ENCODE results near the gene EMX2.
A peak's percentile ranks its signal among the peaks of the same experiment; 100 is the strongest.

EMX2 gene

DNA sequence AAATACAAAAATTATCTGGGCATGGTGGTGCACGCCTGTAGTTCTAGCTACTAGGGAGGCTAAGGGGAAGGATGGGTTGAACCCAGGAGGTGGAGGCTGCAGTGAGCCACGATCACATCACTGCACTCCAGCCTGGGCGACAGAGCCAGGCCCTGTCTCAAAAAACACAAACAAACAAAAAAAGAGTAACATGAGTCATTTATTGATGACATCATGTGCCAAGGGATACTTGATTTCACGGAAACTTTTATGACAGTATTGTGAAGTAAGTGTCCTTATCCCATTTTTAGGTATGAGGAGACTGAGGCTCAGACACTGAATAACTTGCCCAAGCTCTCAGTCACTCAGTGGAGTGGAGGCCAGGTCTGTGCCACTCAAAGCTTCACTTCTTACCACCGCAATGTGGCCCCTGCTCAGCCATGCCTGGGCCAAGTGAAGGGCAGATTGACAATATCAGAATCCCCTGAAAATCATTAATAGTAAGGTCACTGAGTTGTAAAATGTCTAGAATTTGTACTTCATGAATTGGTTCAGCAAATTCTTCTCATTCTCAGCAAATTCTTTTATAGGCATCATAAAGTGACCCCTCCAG, 36.5 kb downstream of the EMX2 start (continued):
- TF ChIP-seq ZNF280D (tag by site-specific recombination; IDR thresholded peaks at IDR 0.05) (0 out of 2 replicates have a peak, but pooled peaks have one; percentile 24), ZSCAN18 (tag by site-specific recombination; IDR thresholded peaks at IDR 0.05) (no peak), ZNF837 (tag by site-specific recombination; IDR thresholded peaks at IDR 0.05) (no peak), KLF8 (tag by site-specific recombination; IDR thresholded peaks at IDR 0.05) (0 out of 2 replicates have a peak, but pooled peaks have one; percentile 12), ZNF549 (tag by site-specific recombination; IDR thresholded peaks at IDR 0.05) (no peak), ZNF433 (tag by site-specific recombination; IDR thresholded peaks at IDR 0.05; ENCODE audit: low read depth) (no peak), ZBTB21 (tag by site-specific recombination; IDR thresholded peaks at IDR 0.05) (peak; percentile 73), ZNF23 (tag by site-specific recombination; IDR thresholded peaks at IDR 0.05; ENCODE audit: borderline replicate concordance) (no peak), ZNF621 (tag by site-specific recombination; IDR thresholded peaks at IDR 0.05) (no peak), PATZ1 (tag by site-specific recombination; IDR thresholded peaks at IDR 0.05) (no peak), INSM2 (tag by site-specific recombination; IDR thresholded peaks at IDR 0.05) (no peak), OVOL3 (tag by site-specific recombination; IDR thresholded peaks at IDR 0.05) (no peak), ZBTB8A (tag by site-specific recombination; IDR thresholded peaks at IDR 0.05) (no peak), ZNF677 (tag by site-specific recombination; IDR thresholded peaks at IDR 0.05) (no peak), ZNF394 (tag by site-specific recombination; IDR thresholded peaks at IDR 0.05; ENCODE audit: borderline replicate concordance) (no peak), ZBTB11 (tag by site-specific recombination; conservative IDR thresholded peaks at IDR 0.05; ENCODE audit: low read depth) (no peak), ZNF112 (tag by site-specific recombination; IDR thresholded peaks at IDR 0.05) (no peak), ZNF423 (tag by site-specific recombination; IDR thresholded peaks at IDR 0.05) (no peak), ZNF785 (tag by site-specific recombination; IDR thresholded peaks at IDR 0.05) (no peak), ZNF214 (tag by site-specific recombination; IDR thresholded peaks at IDR 0.05; ENCODE audit: borderline replicate concordance) (no peak), ZNF629 (tag by site-specific recombination; IDR thresholded peaks at IDR 0.05) (peak; percentile 82), ZNF148 (tag by site-specific recombination; IDR thresholded peaks at IDR 0.05; ENCODE audit: borderline replicate concordance) (no peak), ZNF791 (tag by site-specific recombination; IDR thresholded peaks at IDR 0.05) (no peak)
- TF ChIP-seq, protein P1, sequence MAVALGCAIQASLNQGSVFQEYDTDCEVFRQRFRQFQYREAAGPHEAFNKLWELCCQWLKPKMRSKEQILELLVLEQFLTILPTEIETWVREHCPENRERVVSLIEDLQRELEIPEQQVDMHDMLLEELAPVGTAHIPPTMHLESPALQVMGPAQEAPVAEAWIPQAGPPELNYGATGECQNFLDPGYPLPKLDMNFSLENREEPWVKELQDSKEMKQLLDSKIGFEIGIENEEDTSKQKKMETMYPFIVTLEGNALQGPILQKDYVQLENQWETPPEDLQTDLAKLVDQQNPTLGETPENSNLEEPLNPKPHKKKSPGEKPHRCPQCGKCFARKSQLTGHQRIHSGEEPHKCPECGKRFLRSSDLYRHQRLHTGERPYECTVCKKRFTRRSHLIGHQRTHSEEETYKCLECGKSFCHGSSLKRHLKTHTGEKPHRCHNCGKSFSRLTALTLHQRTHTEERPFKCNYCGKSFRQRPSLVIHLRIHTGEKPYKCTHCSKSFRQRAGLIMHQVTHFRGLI (tag by site-specific recombination; IDR thresholded peaks at IDR 0.05), result no peak

Measured in HEK293 (cell line).